Choroid plexus epithelial cell (primary cell): ENCODE measurements around the gene XPO6.

ENCODE experiments used
- DNase-seq: peaks from one replicate; pipeline ENCODE4 v3.0.0-alpha.2; 2010; ENCODE audit warnings: low read depth
- H3K4me3 ChIP-seq: 2 replicates; pipeline ENCODE4 v1.5.1; 2011; ENCODE audit warnings: low read depth, mild to moderate bottlenecking, control low read depth, low read length, moderate library complexity
- TF ChIP-seq, protein P1 (sequence below): conservative IDR thresholded peaks from 2 replicates; pipeline ENCODE4 v1.5.1; 2011; ENCODE audit warnings: low read depth, mild to moderate bottlenecking, control low read depth, inconsistent platforms, low read length, moderate library complexity

The XPO6 gene

DNA sequence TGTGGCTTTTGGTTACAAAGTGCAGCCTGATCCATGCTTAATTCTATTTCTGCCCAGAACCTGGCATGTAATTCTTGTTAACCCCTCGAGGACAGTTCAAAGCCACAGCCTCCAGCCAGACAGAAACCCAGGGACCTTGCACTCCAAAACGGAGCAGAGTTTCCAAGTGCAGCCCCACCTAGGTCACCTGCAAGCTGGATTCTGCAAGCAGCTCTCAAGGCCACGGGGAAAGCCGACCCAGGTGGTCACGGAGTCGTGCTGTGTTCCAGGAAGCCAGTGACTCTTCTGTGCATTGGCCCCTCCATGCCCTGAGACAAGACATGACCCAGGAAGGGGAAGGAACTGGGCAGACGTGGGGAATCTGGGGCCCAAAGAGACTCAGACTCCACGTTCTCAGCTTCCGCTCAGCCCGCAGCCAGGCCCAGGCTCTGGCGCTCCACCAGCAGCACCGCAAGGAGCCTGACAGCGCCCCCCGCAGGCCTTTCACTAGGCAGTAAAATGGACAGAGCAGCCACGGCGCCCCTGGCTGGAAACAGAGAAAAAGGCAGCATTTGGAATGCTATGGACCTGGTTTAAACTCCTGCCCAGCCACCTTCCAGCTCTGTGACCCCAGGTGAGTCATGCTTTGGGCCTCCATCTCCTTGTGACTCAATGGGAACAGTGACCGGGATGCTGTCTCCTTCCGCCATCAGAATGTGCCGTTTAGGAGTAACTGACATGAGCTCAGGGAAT is 121.0 kb downstream of the XPO6 start:
- TF ChIP-seq, protein P1, sequence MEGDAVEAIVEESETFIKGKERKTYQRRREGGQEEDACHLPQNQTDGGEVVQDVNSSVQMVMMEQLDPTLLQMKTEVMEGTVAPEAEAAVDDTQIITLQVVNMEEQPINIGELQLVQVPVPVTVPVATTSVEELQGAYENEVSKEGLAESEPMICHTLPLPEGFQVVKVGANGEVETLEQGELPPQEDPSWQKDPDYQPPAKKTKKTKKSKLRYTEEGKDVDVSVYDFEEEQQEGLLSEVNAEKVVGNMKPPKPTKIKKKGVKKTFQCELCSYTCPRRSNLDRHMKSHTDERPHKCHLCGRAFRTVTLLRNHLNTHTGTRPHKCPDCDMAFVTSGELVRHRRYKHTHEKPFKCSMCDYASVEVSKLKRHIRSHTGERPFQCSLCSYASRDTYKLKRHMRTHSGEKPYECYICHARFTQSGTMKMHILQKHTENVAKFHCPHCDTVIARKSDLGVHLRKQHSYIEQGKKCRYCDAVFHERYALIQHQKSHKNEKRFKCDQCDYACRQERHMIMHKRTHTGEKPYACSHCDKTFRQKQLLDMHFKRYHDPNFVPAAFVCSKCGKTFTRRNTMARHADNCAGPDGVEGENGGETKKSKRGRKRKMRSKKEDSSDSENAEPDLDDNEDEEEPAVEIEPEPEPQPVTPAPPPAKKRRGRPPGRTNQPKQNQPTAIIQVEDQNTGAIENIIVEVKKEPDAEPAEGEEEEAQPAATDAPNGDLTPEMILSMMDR: peak; percentile 47
- no peak overlapping the region for H3K4me3 ChIP-seq
- DNase-seq: peak; percentile 28

DNA sequence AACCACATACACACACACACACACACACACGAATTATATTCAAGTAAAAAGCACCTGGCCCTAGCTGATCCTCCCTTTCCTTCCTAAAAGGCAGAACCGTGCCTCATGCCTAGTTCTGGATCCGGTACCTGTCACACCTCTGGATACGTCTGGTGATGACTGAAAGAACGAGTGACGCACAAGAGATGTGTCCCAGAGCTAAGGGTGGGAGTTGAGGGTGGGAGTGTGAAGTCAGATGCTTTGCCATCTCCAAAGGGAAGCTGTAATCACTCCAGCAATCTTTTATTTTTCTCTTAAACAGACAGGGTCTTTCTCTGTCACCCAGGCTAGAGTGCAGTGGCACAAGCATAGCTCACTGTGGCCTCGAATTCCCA is 121.8 kb downstream of the XPO6 start:
- TF ChIP-seq, protein P1: no peak
- H3K4me3 ChIP-seq: no peak overlapping the region
- DNase-seq: no peak

DNA sequence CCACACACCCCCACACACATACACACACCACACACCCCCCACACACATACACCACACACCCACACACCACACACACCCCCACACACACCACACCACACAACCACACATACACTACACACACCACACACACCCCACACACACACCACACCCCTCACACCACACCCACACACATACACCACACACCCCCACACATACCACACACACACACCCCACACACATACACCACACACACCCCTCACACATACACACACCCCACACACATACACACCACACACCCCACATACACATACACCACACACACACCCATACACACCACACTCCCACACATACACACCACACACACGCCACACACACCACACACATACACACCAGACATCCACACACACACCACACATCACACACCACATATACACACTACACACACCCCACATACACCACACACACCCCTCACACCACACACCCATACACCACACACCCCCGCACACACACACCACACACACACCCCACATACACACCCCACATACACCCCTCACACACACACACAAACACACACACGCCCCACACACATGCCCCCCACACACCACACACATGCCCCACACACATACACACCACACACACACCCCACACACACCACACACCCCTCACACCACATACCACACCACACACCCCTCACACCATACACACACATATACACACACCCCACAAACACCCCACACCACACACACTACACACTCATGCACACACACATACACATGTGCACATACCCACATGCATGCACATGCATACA is 122.4 kb downstream of the XPO6 start:
- DNase-seq: no peak
- no peak overlapping the region for H3K4me3 ChIP-seq
- TF ChIP-seq, protein P1: no peak

DNA sequence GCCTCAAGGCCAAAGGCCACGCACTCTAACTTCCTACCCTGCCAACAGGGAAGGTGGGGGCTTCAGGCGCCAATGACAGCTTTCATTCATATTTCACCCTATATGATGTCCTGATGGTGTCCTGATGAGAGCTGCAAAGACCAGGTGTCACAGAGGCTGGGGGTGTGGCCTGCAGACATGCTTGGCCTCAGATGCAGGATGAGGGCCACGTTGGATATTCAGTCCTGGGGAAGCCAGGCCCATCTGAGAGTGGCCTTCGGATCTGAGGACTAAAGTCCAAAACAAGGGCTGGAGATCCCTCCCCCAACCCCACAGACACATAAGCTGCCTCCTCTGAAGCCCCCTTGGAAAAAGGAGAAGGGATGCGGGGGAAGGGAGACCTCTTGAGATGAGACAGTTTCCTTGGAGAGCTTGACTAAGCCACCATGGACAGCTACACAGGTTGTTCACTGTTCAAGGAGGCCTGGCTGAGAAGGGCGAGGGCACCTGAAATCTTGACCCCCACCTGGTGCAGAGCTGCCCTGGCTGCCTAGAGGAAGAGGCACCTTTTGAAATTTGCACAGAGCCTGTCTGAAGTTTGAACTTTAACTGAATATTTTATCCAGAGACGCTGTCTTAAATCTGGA is 124.0 kb downstream of the XPO6 start:
- TF ChIP-seq, protein P1: no peak
- H3K4me3 ChIP-seq: no peak overlapping the region
- DNase-seq: no peak

DNA sequence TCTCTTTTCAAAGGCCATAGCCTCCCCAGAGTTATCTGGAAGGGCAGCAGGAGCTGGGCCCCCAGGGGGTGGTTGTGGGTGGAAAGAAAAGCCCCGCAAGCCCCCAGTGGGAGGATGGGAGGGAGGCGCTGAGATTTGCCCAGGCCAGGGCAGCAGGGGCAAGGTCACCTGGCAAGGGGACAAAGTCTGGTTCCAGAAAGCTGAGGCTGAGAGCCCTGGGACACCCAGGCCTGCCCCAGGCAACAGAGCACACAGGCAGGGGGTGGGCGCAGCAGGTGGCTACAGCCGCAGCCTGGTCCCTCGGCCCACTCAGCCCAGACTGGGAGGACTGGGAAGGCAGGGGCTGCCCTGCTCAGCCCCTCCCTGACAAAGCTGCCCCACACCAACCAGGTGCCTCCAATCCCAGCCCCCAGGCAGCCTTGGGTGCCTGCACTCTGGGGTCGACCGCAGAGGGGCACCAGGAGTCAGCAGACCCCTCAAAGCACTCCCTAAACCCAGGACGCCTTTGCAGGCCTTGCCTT is 124.6 kb downstream of the XPO6 start:
- TF ChIP-seq, protein P1: no peak
- H3K4me3 ChIP-seq: no peak overlapping the region
- DNase-seq: no peak

DNA sequence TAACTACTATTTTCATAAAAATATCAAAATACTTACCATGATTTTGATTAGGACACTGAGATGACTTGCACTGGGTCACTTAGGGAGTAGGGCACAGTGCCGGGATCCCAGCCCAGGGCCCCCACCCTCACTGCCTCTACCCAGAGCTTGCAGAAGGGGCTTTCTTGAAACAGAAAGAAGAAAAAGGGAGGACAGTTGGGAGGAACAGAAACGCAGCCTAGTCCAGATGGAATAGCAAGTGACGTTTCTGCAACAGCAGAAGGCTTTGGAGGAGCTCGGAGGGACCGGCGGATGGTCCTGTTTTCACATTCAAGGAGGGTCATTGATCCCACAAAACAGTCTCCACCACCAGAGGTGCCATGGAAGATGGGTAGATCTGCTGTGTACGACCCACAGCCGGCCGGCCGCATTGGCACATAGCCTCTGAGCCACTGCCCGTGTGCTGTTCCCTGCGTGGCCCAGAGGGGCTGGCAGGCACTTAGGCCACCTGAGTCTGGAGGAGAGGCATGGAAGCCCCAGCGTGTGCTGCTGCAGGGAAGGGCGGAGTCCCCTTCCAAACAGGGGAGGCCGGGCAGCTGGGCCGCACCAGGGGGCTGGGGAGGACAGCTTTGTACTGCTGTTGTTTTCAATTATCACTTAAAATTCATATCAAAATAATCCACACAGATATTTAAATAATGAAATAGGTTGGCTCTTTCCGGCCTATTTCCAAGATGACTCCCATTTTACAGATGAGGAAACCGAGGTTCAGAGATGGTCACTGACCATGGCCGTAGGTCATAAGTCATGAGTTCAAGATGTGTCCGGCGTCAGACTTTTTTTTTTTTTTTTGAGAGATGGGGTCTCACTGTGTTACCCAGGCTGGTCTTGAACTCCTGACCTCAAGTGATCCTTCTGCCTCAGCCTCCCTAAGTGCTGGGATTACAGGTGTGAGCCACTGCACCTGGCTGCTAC is 125.3 kb downstream of the XPO6 start:
- DNase-seq: no peak
- TF ChIP-seq, protein P1: no peak
- H3K4me3 ChIP-seq: no peak overlapping the region
